ENCODE data around the gene INPP5B.

The INPP5B gene

DNA sequence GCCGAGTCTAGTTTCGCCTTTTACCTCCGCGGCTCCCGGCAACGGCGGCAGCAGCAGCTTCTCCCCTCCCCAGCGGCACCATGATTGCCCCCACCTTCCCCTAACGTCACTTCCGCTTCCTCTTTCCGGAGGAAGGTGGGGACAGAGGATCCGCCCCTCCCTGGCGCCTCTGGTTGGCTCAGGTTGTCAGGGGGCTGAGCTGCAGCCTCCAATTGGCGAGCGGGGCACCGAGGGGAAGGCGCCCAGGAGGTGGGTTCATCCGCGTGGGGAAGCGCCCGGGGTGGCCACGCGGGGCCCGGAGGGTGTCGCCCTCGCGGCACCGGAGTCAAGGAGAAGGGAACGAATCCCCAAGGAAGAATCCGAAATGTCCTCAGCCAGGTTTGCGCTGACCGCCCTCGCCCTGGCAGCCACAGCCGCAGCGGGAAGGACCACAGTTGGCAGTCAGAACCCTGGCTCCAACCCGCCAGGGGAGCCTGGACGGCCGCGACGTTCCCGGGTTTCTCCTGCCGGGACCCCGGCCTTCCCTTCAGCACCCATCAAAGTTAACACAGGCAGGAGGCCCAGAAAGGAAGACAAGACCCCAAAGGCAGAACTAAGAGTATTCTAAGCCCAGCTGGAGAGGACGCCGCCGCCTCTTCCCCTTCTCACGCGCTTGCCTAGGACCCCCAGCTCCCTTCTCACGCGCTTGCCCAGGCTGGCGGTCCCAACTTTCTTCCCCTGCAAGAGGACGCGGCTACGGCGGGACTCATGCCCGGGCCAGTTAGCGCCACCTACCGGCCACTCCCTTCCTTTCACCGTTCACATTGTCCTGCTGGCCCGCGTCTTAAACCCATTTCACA, 87.1 kb downstream of the INPP5B start, which contains the start of gene MTF1:
Gene MTF1 (minus strand): TSS at position 86 of the 839 bp plus-strand sequence. CDS start 1,934 bp downstream, outside the sequence.
- TF ChIP-seq POLR2A (IDR thresholded peaks at IDR 0.05; ENCODE audit: low read depth, low read length) (peak; percentile 75), TAF1 (IDR thresholded peaks at IDR 0.05; ENCODE audit: borderline replicate concordance, low read depth, low read length) (peak; percentile 48; the same call in 1 of the 2 replicates), POLR2AphosphoS5 (IDR thresholded peaks at IDR 0.05; ENCODE audit: low read depth, low read length) (peak; percentile 81)
- DNase-seq (ENCODE audit: insufficient read length) (peak; percentile 99), FAIRE-seq (peak; percentile 92)

DNA sequence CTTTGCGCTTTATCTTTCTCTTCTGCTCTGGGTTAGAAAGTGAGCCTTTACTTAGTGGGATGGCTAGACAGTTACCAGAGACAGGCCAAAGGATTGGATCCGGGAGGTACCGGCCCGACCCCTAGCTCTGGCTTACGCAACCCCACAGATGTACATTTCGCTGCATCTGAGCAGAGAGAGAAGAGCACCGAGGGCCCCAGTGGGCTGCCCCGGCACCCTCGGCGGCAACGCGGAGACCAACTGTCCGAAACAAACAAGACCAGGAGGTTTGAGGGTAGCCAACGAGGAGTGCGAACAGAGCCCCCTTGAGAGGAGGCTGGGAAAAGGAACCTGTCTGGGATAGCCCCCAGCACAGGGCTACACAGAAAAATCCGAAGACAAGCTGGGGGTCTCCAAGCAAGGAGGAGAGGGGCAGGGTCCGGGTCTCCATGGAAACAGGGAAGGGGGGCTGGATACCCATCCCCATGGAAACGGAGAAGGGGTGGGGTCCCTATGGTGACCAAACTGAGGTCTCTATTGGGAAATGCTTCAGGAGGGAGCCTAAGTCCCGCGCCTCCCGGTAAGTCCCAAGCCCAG, 87.8 kb downstream of the INPP5B start:
- FAIRE-seq (no peak), DNase-seq (ENCODE audit: insufficient read length) (no peak)
- no peak for TF ChIP-seq POLR2A (IDR thresholded peaks at IDR 0.05; ENCODE audit: low read depth, low read length)
- TF ChIP-seq TAF1 (IDR thresholded peaks at IDR 0.05; ENCODE audit: borderline replicate concordance, low read depth, low read length): no peak
- TF ChIP-seq POLR2AphosphoS5 (IDR thresholded peaks at IDR 0.05; ENCODE audit: low read depth, low read length): no peak

DNA sequence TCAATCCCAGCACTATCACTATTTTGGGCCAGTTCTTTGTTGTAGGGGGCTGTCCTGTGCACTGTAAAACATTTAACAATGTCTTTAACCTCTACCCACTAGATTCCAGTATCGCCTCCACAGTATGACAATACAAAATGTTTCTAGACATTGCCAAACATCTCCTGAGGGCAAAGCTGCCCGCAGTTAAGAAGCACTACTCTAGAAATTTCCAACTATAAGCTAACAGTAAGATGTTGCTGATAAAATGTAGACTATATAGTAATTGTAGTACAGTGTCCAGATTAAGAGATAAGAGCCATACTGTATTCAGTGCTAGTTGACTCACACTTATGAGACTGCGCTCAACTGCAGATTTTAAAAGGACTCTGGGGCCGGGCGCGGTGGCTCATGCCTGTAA, 92.4 kb downstream of the INPP5B start:
- FAIRE-seq (no peak), DNase-seq (ENCODE audit: insufficient read length) (no peak)
- no peak for TF ChIP-seq TAF1 (IDR thresholded peaks at IDR 0.05; ENCODE audit: borderline replicate concordance, low read depth, low read length)
- TF ChIP-seq POLR2AphosphoS5 (IDR thresholded peaks at IDR 0.05; ENCODE audit: low read depth, low read length): no peak
- no peak for TF ChIP-seq POLR2A (IDR thresholded peaks at IDR 0.05; ENCODE audit: low read depth, low read length)

DNA sequence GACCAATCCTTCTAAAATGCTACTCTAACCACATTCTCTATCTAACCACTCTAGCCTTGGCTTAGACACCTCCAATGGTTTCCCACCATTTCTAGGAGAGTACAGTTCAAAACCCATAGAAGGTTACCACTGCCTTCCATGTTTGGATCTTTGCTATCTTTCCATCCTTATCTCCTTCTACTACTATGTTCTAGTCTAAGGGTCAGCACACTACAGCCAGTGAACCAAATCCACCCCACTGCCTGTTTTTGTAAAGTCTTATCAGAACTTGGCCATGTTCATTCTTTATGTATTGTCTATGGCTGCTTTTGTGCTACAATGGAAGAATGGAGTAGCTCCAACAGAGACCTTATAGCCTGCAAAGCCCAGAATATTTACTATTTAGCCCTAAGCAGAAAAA, 93.7 kb downstream of the INPP5B start:
- FAIRE-seq (no peak), DNase-seq (ENCODE audit: insufficient read length) (no peak)
- no peak for TF ChIP-seq POLR2A (IDR thresholded peaks at IDR 0.05; ENCODE audit: low read depth, low read length)
- TF ChIP-seq TAF1 (IDR thresholded peaks at IDR 0.05; ENCODE audit: borderline replicate concordance, low read depth, low read length): no peak
- no peak for TF ChIP-seq POLR2AphosphoS5 (IDR thresholded peaks at IDR 0.05; ENCODE audit: low read depth, low read length)

DNA sequence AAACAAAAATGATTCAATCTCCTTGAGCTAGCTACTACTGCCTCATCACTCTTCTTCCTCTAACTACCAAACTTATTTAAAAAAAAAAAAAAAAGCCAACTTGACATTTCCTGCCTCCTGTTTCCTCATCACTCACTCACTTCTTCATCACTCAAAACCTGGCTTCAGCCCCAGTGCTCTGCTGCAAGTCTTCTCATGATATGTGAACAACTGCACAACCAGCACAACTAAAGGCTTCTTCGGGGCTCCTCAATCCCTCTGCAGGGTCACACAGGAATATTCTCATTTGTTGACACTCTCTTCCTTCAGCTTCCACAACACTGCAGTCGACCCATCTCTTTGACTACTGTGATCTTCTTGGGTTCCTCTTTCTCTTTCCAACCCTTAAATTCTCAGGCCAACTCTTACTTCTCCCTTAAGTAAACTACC, 95.1 kb downstream of the INPP5B start:
- no peak for DNase-seq (ENCODE audit: insufficient read length)
- no peak for TF ChIP-seq POLR2A (IDR thresholded peaks at IDR 0.05; ENCODE audit: low read depth, low read length)
- TF ChIP-seq POLR2AphosphoS5 (IDR thresholded peaks at IDR 0.05; ENCODE audit: low read depth, low read length): no peak
- FAIRE-seq: peak; percentile 67

- FAIRE-seq: no peak
- no peak for DNase-seq (ENCODE audit: insufficient read length)
- TF ChIP-seq POLR2AphosphoS5 (IDR thresholded peaks at IDR 0.05; ENCODE audit: low read depth, low read length): no peak
- TF ChIP-seq TAF1 (IDR thresholded peaks at IDR 0.05; ENCODE audit: borderline replicate concordance, low read depth, low read length): no peak
- TF ChIP-seq POLR2A (IDR thresholded peaks at IDR 0.05; ENCODE audit: low read depth, low read length): no peak
These were observed 95.6 kb downstream of the INPP5B start for GRCh38 chr1:37851262-37851661.

- TF ChIP-seq POLR2A (IDR thresholded peaks at IDR 0.05; ENCODE audit: low read depth, low read length) (no peak), TAF1 (IDR thresholded peaks at IDR 0.05; ENCODE audit: borderline replicate concordance, low read depth, low read length) (no peak), POLR2AphosphoS5 (IDR thresholded peaks at IDR 0.05; ENCODE audit: low read depth, low read length) (no peak)
- DNase-seq (ENCODE audit: insufficient read length): no peak
- FAIRE-seq: no peak
These were observed 96.4 kb downstream of the INPP5B start for GRCh38 chr1:37850352-37850955.

- no peak for FAIRE-seq
These were observed 97.4 kb downstream of the INPP5B start for GRCh38 chr1:37849480-37849879.

DNA sequence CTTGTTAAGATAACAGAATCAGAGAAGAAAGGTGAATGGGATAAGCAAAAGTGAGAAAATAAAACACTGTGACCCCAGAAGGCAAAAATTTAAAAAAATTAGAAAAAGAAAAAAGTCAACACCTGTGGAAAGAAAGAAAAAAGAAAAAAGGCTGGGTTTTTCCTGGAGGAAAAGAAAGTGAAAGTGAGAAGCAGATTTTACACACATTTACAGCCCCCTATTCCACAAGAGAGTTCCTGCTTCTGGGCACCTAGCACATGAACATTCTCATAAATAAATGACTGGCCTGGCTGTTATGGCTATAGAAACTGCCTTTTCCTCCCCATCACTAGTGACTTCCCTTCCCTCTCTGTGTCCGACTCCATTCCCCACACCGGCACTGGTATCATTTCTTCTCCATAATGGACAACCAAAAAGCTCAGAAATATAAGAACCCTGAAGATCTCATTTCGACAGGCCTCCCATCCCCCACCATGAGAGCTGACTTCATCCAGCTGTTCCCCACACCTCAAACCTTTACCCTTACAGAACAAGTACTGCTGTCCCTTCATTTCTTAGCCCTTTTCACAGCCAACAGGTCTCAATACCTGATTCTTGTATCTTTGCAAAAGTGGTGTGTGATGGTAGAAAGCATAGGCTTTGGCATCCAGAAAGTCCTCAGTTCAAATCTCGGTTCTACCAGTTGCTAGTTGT, 100.1 kb downstream of the INPP5B start:
- DNase-seq (ENCODE audit: insufficient read length) (no peak), FAIRE-seq (peak; percentile 42)
- TF ChIP-seq POLR2AphosphoS5 (IDR thresholded peaks at IDR 0.05; ENCODE audit: low read depth, low read length): no peak
- TF ChIP-seq TAF1 (IDR thresholded peaks at IDR 0.05; ENCODE audit: borderline replicate concordance, low read depth, low read length): no peak
- no peak for TF ChIP-seq POLR2A (IDR thresholded peaks at IDR 0.05; ENCODE audit: low read depth, low read length)

More at GRCh38 chr1:37849480-37849879, 97.4 kb downstream of the INPP5B start:
- DNase-seq (ENCODE audit: insufficient read length): no peak
- TF ChIP-seq TAF1 (IDR thresholded peaks at IDR 0.05; ENCODE audit: borderline replicate concordance, low read depth, low read length) (no peak), POLR2AphosphoS5 (IDR thresholded peaks at IDR 0.05; ENCODE audit: low read depth, low read length) (no peak), POLR2A (IDR thresholded peaks at IDR 0.05; ENCODE audit: low read depth, low read length) (no peak)

DNA sequence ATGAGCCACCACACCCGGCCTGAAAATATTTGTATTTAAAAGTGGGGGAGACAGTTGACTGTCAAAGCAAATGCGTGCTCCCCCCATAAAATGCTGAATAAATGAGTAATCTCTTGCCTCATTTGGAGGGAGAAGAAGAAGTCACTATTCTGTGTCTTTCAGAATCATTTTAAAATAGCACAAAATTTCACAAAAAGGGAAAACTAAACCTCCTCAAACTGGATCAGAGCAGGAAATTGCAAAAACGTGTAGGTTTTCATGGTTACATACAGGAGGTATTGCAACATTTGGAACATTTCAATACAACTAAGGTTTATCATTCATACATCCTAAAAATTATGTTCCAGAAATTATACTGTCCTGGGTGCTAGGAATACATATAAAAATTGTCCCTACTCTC, 101.1 kb downstream of the INPP5B start:
- DNase-seq (ENCODE audit: insufficient read length) (no peak), FAIRE-seq (no peak)
- TF ChIP-seq POLR2AphosphoS5 (IDR thresholded peaks at IDR 0.05; ENCODE audit: low read depth, low read length) (no peak), TAF1 (IDR thresholded peaks at IDR 0.05; ENCODE audit: borderline replicate concordance, low read depth, low read length) (no peak), POLR2A (IDR thresholded peaks at IDR 0.05; ENCODE audit: low read depth, low read length) (no peak)

GRCh38 chr1:37845049-37845646, 101.7 kb downstream of the INPP5B start:
- TF ChIP-seq POLR2A (IDR thresholded peaks at IDR 0.05; ENCODE audit: low read depth, low read length): no peak
- no peak for TF ChIP-seq POLR2AphosphoS5 (IDR thresholded peaks at IDR 0.05; ENCODE audit: low read depth, low read length)
- no peak for TF ChIP-seq TAF1 (IDR thresholded peaks at IDR 0.05; ENCODE audit: borderline replicate concordance, low read depth, low read length)
- no peak for DNase-seq (ENCODE audit: insufficient read length)
- FAIRE-seq: no peak

Data from GM12892 (cell line).